Measurements from ENCODE around the gene MINDY4B.

Gene MINDY4B

DNA sequence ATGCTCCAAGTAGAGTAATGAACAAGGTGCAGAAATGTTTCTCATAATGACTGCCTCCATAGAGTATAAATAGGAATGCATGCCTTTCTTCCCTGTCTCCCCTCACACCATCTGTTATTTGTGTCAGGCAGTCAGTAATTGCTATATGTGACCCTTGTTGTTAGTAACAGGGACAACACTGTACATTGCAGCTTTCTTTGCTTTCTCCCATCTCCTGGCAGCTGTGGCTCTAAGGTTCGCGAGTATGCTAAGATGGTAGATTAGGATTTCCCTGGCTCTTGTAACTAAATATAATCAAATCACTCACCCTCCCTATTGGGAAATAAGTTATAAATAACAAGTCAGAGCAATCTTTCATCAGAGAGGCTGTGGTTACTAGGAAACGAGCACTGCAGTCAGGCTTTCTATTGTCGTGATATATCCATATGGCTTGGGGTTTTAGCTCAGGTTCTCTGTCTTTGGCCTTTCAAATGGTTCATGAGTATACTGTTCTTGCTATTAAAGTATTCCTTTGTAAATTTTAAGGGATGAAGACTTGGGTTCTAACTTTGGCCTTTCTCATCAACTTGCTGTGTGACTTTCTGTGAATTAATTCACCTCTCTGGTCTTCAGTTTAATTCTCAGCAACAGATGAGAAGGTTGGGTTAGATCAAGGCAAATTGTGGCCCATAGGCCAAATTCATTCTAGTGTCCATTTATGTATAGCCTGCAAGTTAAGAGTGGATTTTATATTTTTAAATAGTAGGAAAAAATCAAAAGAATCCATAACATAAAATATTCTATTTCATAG, 8.1 kb upstream of the MINDY4B start:
- Histone ChIP-seq H3K79me2 (no peaks in the 10 kb centered on the region), H3K36me3 (ENCODE audit: control insufficient read depth, insufficient read depth, low read length) (no peaks in the 10 kb centered on the region), H3K9ac (no peak overlapping the region), H3K27me3 (ENCODE audit: control insufficient read depth, insufficient read depth, low read length) (no peaks in the 10 kb centered on the region), H3K27ac (no peak overlapping the region), H3K4me1 (peaks cover 6% of the 10 kb centered on the region), H3K4me2 (ENCODE audit: low read length) (no peak overlapping the region), H3K4me3 (ENCODE audit: low read depth, low read length) (no peak overlapping the region), H2AFZ (no peak overlapping the region), H3K9me3 (ENCODE audit: control insufficient read depth, low read length) (no peaks in the 10 kb centered on the region)
- no peak for TF ChIP-seq CTCF (IDR thresholded peaks at IDR 0.05)

DNA sequence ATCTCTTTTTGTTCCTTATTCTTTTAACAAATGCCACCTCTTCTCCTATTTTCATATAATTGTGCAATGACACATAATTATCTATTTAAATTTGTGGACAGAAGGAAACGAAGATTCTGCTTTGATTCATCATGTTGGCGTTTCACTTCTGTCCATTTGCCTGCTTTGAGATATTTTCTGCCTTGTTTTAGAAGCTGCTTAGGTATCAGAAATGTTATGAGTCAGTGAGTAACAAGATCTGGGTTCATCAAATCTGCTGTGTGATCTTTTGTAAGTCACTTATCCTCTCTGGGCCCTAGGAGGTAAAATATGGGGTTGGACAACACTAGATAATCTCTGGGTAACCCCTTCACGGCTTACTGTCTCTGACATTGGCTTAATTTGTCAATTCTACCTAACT, 7.3 kb upstream of the MINDY4B start:
- H3K4me1 ChIP-seq, result peaks cover 2% of the 10 kb centered on the region
- no peak overlapping the region for H3K27ac ChIP-seq
- no peaks in the 10 kb centered on the region for H3K79me2 ChIP-seq
- H3K4me3 ChIP-seq (ENCODE audit: low read depth, low read length), result no peak overlapping the region
- no peak overlapping the region for H3K4me2 ChIP-seq (ENCODE audit: low read length)
- no peak overlapping the region for H3K9ac ChIP-seq
- TF ChIP-seq CTCF (IDR thresholded peaks at IDR 0.05), result no peak
- H3K36me3 ChIP-seq (ENCODE audit: control insufficient read depth, insufficient read depth, low read length), result no peaks in the 10 kb centered on the region
- H3K9me3 ChIP-seq (ENCODE audit: control insufficient read depth, low read length), result no peaks in the 10 kb centered on the region
- no peak overlapping the region for H2AFZ ChIP-seq
- no peaks in the 10 kb centered on the region for H3K27me3 ChIP-seq (ENCODE audit: control insufficient read depth, insufficient read depth, low read length)

GRCh38 chr3:150911771-150912170, 6.5 kb upstream of the MINDY4B start:
- H3K4me3 ChIP-seq (ENCODE audit: low read depth, low read length), result no peak overlapping the region
- no peak for TF ChIP-seq CTCF (IDR thresholded peaks at IDR 0.05)
- no peak overlapping the region for H3K4me2 ChIP-seq (ENCODE audit: low read length)
- H3K9me3 ChIP-seq (ENCODE audit: control insufficient read depth, low read length), result no peaks in the 10 kb centered on the region
- H3K36me3 ChIP-seq (ENCODE audit: control insufficient read depth, insufficient read depth, low read length), result no peaks in the 10 kb centered on the region
- H3K79me2 ChIP-seq, result no peaks in the 10 kb centered on the region
- H3K4me1 ChIP-seq, result peaks cover 2% of the 10 kb centered on the region
- no peaks in the 10 kb centered on the region for H3K27me3 ChIP-seq (ENCODE audit: control insufficient read depth, insufficient read depth, low read length)
- H3K27ac ChIP-seq, result no peak overlapping the region
- no peak overlapping the region for H3K9ac ChIP-seq
- no peak overlapping the region for H2AFZ ChIP-seq

DNA sequence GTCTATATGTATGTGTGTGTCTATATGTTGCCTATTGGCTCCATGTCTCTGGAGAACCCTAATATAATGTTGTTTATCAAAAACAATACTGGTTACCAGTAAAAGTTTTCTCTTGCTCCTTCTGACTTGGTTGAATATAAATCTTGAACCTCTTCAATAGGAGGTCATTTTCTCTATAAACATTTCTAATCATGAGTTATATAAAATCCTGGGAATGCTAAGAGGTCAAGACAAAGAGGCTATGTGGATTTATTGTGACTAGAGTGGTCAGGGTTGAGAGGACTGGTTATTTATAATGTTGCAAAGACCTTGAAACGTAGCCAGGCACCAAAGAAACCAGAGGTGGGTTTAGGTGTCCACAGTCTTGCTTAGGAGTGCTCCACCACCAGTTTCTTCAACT, 1.2 kb upstream of the MINDY4B start:
- Histone ChIP-seq H3K27ac (no peak overlapping the region), H3K9me3 (ENCODE audit: control insufficient read depth, low read length) (no peaks in the 10 kb centered on the region), H3K36me3 (ENCODE audit: control insufficient read depth, insufficient read depth, low read length) (no peaks in the 10 kb centered on the region), H3K79me2 (no peaks in the 10 kb centered on the region), H3K4me3 (ENCODE audit: low read depth, low read length) (no peak overlapping the region), H3K4me2 (ENCODE audit: low read length) (no peak overlapping the region), H2AFZ (no peak overlapping the region), H3K4me1 (peaks cover 2% of the 10 kb centered on the region), H3K9ac (no peak overlapping the region), H3K27me3 (ENCODE audit: control insufficient read depth, insufficient read depth, low read length) (no peaks in the 10 kb centered on the region)
- no peak for TF ChIP-seq CTCF (IDR thresholded peaks at IDR 0.05)

DNA sequence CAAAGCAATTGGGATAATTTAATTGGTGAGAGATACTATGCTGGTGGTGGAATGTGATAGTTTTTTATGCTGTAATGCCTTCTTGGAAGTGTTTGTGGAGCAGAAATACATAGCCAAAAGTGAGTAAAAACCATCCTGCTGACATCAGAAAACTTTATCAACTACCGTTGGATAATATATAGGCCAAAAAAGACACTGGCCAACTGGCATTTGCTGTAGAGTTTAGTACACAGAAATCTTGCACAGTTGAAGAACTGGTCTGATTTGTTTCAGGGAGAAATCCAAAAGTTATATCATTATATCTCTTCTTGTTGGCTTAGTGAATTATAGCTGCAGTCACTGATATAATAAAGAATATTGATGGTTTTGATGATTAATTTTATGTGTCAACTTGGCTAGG, 507 bp upstream of the MINDY4B start:
- no peak overlapping the region for H3K4me2 ChIP-seq (ENCODE audit: low read length)
- H3K27ac ChIP-seq, result no peak overlapping the region
- no peaks in the 10 kb centered on the region for H3K79me2 ChIP-seq
- no peak overlapping the region for H2AFZ ChIP-seq
- H3K36me3 ChIP-seq (ENCODE audit: control insufficient read depth, insufficient read depth, low read length), result no peaks in the 10 kb centered on the region
- no peak for TF ChIP-seq CTCF (IDR thresholded peaks at IDR 0.05)
- H3K4me3 ChIP-seq (ENCODE audit: low read depth, low read length), result no peak overlapping the region
- no peaks in the 10 kb centered on the region for H3K27me3 ChIP-seq (ENCODE audit: control insufficient read depth, insufficient read depth, low read length)
- H3K4me1 ChIP-seq, result no peaks in the 10 kb centered on the region
- no peaks in the 10 kb centered on the region for H3K9me3 ChIP-seq (ENCODE audit: control insufficient read depth, low read length)
- no peak overlapping the region for H3K9ac ChIP-seq
